K562 (cell line): ENCODE results near the gene FAM118B. TPM values are rescaled to one million over a fixed set of nuclear protein-coding genes. Genes with fewer than 3 reads are reported as not detected.

Source experiments
- ATAC-seq: fragments of 200-7000 bp; cut with Tn5 transposase; 3 replicates; pipeline ENCODE4 v1.9.1; 2020; ENCODE audit warnings: moderate library complexity
- BruUV-seq: library from RNA; stranded (reverse); fragments of 400-500 nt; replicated peaks from 2 replicates; lab custom pipeline; 2021; lab: Mats Ljungman, UMichigan
- CTCF ChIA-PET: fragments of 300-600 bp; formaldehyde crosslinking; extraction: SDS; loops from one replicate; lab custom pipeline; 2021; ENCODE audit warnings: low intra/inter-chr PET ratio; lab: Yijun Ruan, JAX
- POLR2A ChIA-PET: fragments of 300-600, 350-650 bp; sonication (Branson Sonifier 250); formaldehyde crosslinking; extraction: SDS; loops from one replicate; lab custom pipeline; 2021; ENCODE audit warnings: antibody characterized with exemption, inconsistent platforms; lab: Yijun Ruan, JAX
- DNase-seq, 4 experiments: peaks; one replicate each; pipeline versions ENCODE4 v3.0.0 to v3.0.0-alpha.2; 2011 to 2018; ENCODE audit warnings: low spot score in 3 of 4, mixed read lengths in 3 of 4; ENCODE audit errors: extremely low read depth in 1 of 4
- FAIRE-seq: peaks from 2 replicates; lab custom pipeline; 2011; peaks lifted over from hg19 to GRCh38; lab: Jason Lieb, UNC
- H2AFZ ChIP-seq: 2 replicates; pipeline ENCODE4 v1.6.0; 2011; ENCODE audit warnings: low read depth, low read length, control low read depth, inconsistent platforms
- H3K27ac ChIP-seq: fragments of 200-600 bp; 3 replicates; pipeline ENCODE4 v1.8.0; 2011; ENCODE audit warnings: low read depth, mild to moderate bottlenecking, control low read depth, inconsistent platforms, low read length, moderate library complexity, mixed read lengths; ENCODE audit errors: extremely low read depth
- H3K27me3 ChIP-seq, 2 experiments: fragments of 300-600 bp in 1 of 2; 2 replicates in 1 of 2; 3 replicates in 1 of 2; pipeline versions ENCODE4 v1.6.0 to v1.8.0; 2011; ENCODE audit warnings: inconsistent platforms in 2 of 2, low read length in 2 of 2, mild to moderate bottlenecking in 1 of 2, mixed read lengths in 1 of 2, moderate library complexity in 1 of 2; ENCODE audit not compliant: control insufficient read depth in 2 of 2, insufficient read depth in 2 of 2
- H3K36me3 ChIP-seq: fragments of 300-600 bp; 3 replicates; pipeline ENCODE4 v1.8.0; 2011; ENCODE audit warnings: mild to moderate bottlenecking, low read length, inconsistent platforms; ENCODE audit not compliant: control insufficient read depth, insufficient read depth
- H3K4me1 ChIP-seq, 2 experiments: fragments of 200-600 bp in 1 of 2; replicated peaks in 1 of 2; 2 replicates in 1 of 2; 3 replicates in 1 of 2; pipeline versions ENCODE4 v1.5.1 to v1.8.0; 2011; ENCODE audit warnings: inconsistent platforms in 2 of 2, low read length in 2 of 2, mild to moderate bottlenecking in 1 of 2, mixed read lengths in 1 of 2, moderate library complexity in 1 of 2; ENCODE audit not compliant: control insufficient read depth in 2 of 2, insufficient read depth in 2 of 2
- H3K4me2 ChIP-seq: 2 replicates; pipeline ENCODE4 v1.6.1; 2011; ENCODE audit warnings: low read length, control low read depth, inconsistent platforms, mixed read lengths; ENCODE audit not compliant: insufficient read depth
- H3K4me3 ChIP-seq: fragments of 200-600 bp; sonication (generic), shearing (Covaris generic); 2 replicates; pipeline ENCODE4 v1.5.1; 2016; ENCODE audit warnings: control low read depth, inconsistent platforms
- H3K79me2 ChIP-seq: fragments of 200-600 bp; 3 replicates; pipeline ENCODE4 v1.8.0; 2011; ENCODE audit warnings: low read length, inconsistent platforms; ENCODE audit not compliant: control insufficient read depth, insufficient read depth
- H3K9ac ChIP-seq, 2 experiments: 2 replicates each; pipeline versions ENCODE4 v1.6.0 to v1.6.1; 2011; ENCODE audit warnings: low read depth in 2 of 2, low read length in 2 of 2, control low read depth in 1 of 2, inconsistent platforms in 1 of 2, mild to moderate bottlenecking in 1 of 2, mixed read lengths in 1 of 2; ENCODE audit not compliant: insufficient read depth in 1 of 2
- H3K9me1 ChIP-seq: one replicate; pipeline ENCODE4 v1.6.0; 2011; ENCODE audit warnings: inconsistent platforms, mild to moderate bottlenecking, low read length, moderate library complexity; ENCODE audit not compliant: control insufficient read depth, insufficient read depth
- H3K9me3 ChIP-seq: replicated peaks from 2 replicates; pipeline ENCODE4 v1.5.1; 2011; ENCODE audit warnings: low read depth, low read length, inconsistent platforms; ENCODE audit not compliant: control insufficient read depth, insufficient read depth
- H4K20me1 ChIP-seq: replicated peaks from 2 replicates; pipeline ENCODE4 v1.6.1; 2011; ENCODE audit warnings: low read length, inconsistent platforms, mixed read lengths; ENCODE audit not compliant: control insufficient read depth, insufficient read depth
- ARNT ChIP-seq, 2 experiments: fragments of 450-650 bp; IDR thresholded peaks; 2 replicates each; pipeline ENCODE4 v1.6.1; 2016; ENCODE audit warnings: mild to moderate bottlenecking in 1 of 2
- DPF2 ChIP-seq: fragments of 450-650 bp; IDR thresholded peaks from 2 replicates; pipeline ENCODE4 v1.6.1; 2016
- SLC30A9 ChIP-seq: fragments of 250-450 bp; sonication (Bioruptor Pico); IDR thresholded peaks from 2 replicates; pipeline ENCODE4 v1.8.0; 2022; ENCODE audit warnings: mild to moderate bottlenecking, moderate library complexity
- ZNF592 ChIP-seq: fragments of 450-650 bp; IDR thresholded peaks from 2 replicates; pipeline ENCODE4 v1.6.1; 2017; ENCODE audit warnings: antibody characterized with exemption, mild to moderate bottlenecking
- ZNF695 ChIP-seq: fragments of 450-650 bp; formaldehyde crosslinking; IDR thresholded peaks from 2 replicates; pipeline ENCODE4 v1.4.0; 2020; ENCODE audit warnings: mild to moderate bottlenecking, moderate library complexity
- WGBS: fragments of 100-300 bp; shearing (Covaris generic); methylation state at CpG from one replicate; pipeline ENCODE4 v1.1.6; 2016; ENCODE audit warnings: low coverage, mixed read lengths; ENCODE audit not compliant: insufficient coverage; ENCODE audit errors: missing lambda C conversion rate; 5-methylcytosine and 5-hydroxymethylcytosine counted together
- in situ Hi-C: fragments of 300-500 bp; cut with MboI; formaldehyde crosslinking; loops from 4 replicates; pipeline ENCODE4 v1.15.0; 2018; ENCODE audit warnings: inconsistent platforms, mixed read lengths
- intact Hi-C: fragments of 100-400 bp; cut with micrococcal nuclease; formaldehyde crosslinking; loops from 2 replicates; pipeline ENCODE4 v1.14.2; 2022
- polyA plus RNA-seq, 8 experiments: library from polyadenylated mRNA; depleted of rRNA in 4 of 8; stranded (reverse) in 5 of 8; unstranded in 3 of 8; fragments of >200 nt; fragmentation: Nextera tagmentation in 2 of 8; fragmentation: Illumina TruSeq in 1 of 8; extraction: Ambion mirVana in 2 of 8; extraction: Trizol in 1 of 8; gene quantifications; 2 replicates each; pipeline versions ENCODE4 v1.2.1 to v1.2.3, GENCODE V29; 2011 to 2014; ENCODE audit warnings: inconsistent platforms in 1 of 8, missing spikeins in 1 of 8
- total RNA-seq, 7 experiments: library from RNA; depleted of rRNA in 6 of 7; stranded (reverse); fragments of >200 nt in 6 of 7; fragmentation: Illumina TruSeq in 2 of 7; extraction: Trizol in 2 of 7; gene quantifications; 2 replicates each; pipeline versions ENCODE4 v1.2.1 to v1.2.3, GENCODE V29; 2011 to 2021; ENCODE audit warnings: low replicate concordance in 1 of 7

FAM118B gene
- total and polyA plus RNA-seq, 9 of the 15 experiments (the other 6 are each of a cell fraction or from before 2014, with no cell fraction given), result 12.0 to 49.0 (median 22.1) TPM

GRCh38 chr11:126175393-126175792 is 36.2 kb upstream of the FAM118B start (continued):
- TF ChIP-seq ZNF592 (no peak), SLC30A9 (CRISPR knock-in tag) (no peak), DPF2 (no peak)

- Histone ChIP-seq H3K27ac (no peak overlapping the region), H4K20me1 (no peaks in the 10 kb centered on the region), H3K9me1 (no peaks in the 10 kb centered on the region), H2AFZ (no peak overlapping the region), H3K79me2 (no peaks in the 10 kb centered on the region), H3K4me1 (no peaks in the 10 kb centered on the region), H3K36me3 (no peaks in the 10 kb centered on the region), H3K27me3 (peaks cover 39 to 49% of the 10 kb centered on the region in 2 experiments), H3K9ac (peak overlapping the region in 1 of 2 experiments; percentile 5; a peak in 1 of 4 replicates), H3K4me3 (no peak overlapping the region), H3K9me3 (peaks cover 5% of the 10 kb centered on the region; the same call in 1 of the 2 replicates), H3K4me2 (no peak overlapping the region)
- ATAC-seq, result peak; percentile 29
- no peak for DNase-seq
- in situ Hi-C loops (no loop called here), intact Hi-C loops (no loop called here)
- ChIA-PET CTCF (no interaction called here), POLR2A (no interaction called here)
- TF ChIP-seq ZNF695 (CRISPR knock-in tag), result no peak
- no peak for TF ChIP-seq ARNT (IDR thresholded peaks at IDR 0.05)
- no TSS peak for BruUV-seq
- WGBS, result 6% methylated on average over 8 of the region's 8 CpGs
- FAIRE-seq, result no peak
Observed at GRCh38 chr11:126176853-126177470, 34.6 kb upstream of the FAM118B start.
